ENCODE data around the gene MUC20. TPM values are rescaled to one million over a fixed set of nuclear protein-coding genes. Genes with fewer than 3 reads are reported as not detected.
A peak's percentile ranks its signal among the peaks of the same experiment; 100 is the strongest.
"Not testable (repeated sequence)": the region's sequence is repeated elsewhere in the genome, so short reads cannot be mapped to it uniquely, and the experiment has no call there.

The MUC20 gene
- total RNA-seq, 1 donor from 2014 or later, result not detected

GRCh38 chr3:195688471-195689183, 32.2 kb upstream of the MUC20 start:
- H3K27ac Mint-ChIP-seq (ENCODE audit: unreplicated experiment); H3K4me1 ChIP-seq (ENCODE audit: insufficient read depth, low read length): not testable (repeated sequence)

GRCh38 chr3:195689184-195690070, 31.4 kb upstream of the MUC20 start:
- not testable (repeated sequence) for H3K4me1 Mint-ChIP-seq (ENCODE audit: low read depth, unreplicated experiment); H3K9me3 Mint-ChIP-seq (ENCODE audit: unreplicated experiment); FAIRE-seq; H3K27me3 Mint-ChIP-seq (ENCODE audit: low read depth, unreplicated experiment); H3K9ac ChIP-seq (ENCODE audit: low read length); H3K4me3 Mint-ChIP-seq (ENCODE audit: unreplicated experiment); H2AFZ ChIP-seq (ENCODE audit: low read depth, low read length); H3K4me1 ChIP-seq (ENCODE audit: insufficient read depth, low read length); H3K27ac ChIP-seq (ENCODE audit: low read depth, low read length); H3K9me3 ChIP-seq (ENCODE audit: insufficient read depth, low read depth, low read length); H3K27ac Mint-ChIP-seq (ENCODE audit: unreplicated experiment); H3K79me2 ChIP-seq (ENCODE audit: insufficient read depth, low read length); H3K4me2 ChIP-seq (ENCODE audit: low read length); H3K36me3 ChIP-seq (ENCODE audit: insufficient read depth, low read length); DNase-seq (ENCODE audit: low read depth); H3K27me3 ChIP-seq (ENCODE audit: insufficient read depth, low read length); H3K4me3 ChIP-seq (ENCODE audit: insufficient read depth, low read depth, low read length)
- peaks cover 13% of the 10 kb centered on the region for H3K36me3 Mint-ChIP-seq (ENCODE audit: low read depth, unreplicated experiment)
- H4K20me1 ChIP-seq (ENCODE audit: insufficient read depth, low read length), result peaks cover 19% of the 10 kb centered on the region

More at GRCh38 chr3:195688471-195689183, 32.2 kb upstream of the MUC20 start:
- peaks cover 12% of the 10 kb centered on the region for H4K20me1 ChIP-seq (ENCODE audit: insufficient read depth, low read length)
- not testable (repeated sequence) for H3K9ac ChIP-seq (ENCODE audit: low read length); H3K36me3 ChIP-seq (ENCODE audit: insufficient read depth, low read length); H3K9me3 Mint-ChIP-seq (ENCODE audit: unreplicated experiment); H2AFZ ChIP-seq (ENCODE audit: low read depth, low read length); H3K4me2 ChIP-seq (ENCODE audit: low read length); H3K27me3 Mint-ChIP-seq (ENCODE audit: low read depth, unreplicated experiment); H3K27me3 ChIP-seq (ENCODE audit: insufficient read depth, low read length); FAIRE-seq; H3K4me1 Mint-ChIP-seq (ENCODE audit: low read depth, unreplicated experiment); H3K79me2 ChIP-seq (ENCODE audit: insufficient read depth, low read length); H3K4me3 ChIP-seq (ENCODE audit: insufficient read depth, low read depth, low read length); DNase-seq (ENCODE audit: low read depth); H3K27ac ChIP-seq (ENCODE audit: low read depth, low read length); H3K9me3 ChIP-seq (ENCODE audit: insufficient read depth, low read depth, low read length); H3K4me3 Mint-ChIP-seq (ENCODE audit: unreplicated experiment)
- H3K36me3 Mint-ChIP-seq (ENCODE audit: low read depth, unreplicated experiment), result peaks cover 10% of the 10 kb centered on the region

- H4K20me1 ChIP-seq (ENCODE audit: insufficient read depth, low read length), result peaks cover 22% of the 10 kb centered on the region
- no peak overlapping the region for H3K4me3 ChIP-seq (ENCODE audit: insufficient read depth, low read depth, low read length)
- H3K27ac ChIP-seq (ENCODE audit: low read depth, low read length), result no peak overlapping the region
- Mint-ChIP-seq H3K27ac (ENCODE audit: unreplicated experiment) (no peak overlapping the region), H3K4me3 (ENCODE audit: unreplicated experiment) (no peak overlapping the region), H3K36me3 (ENCODE audit: low read depth, unreplicated experiment) (peaks cover 13% of the 10 kb centered on the region), H3K4me1 (ENCODE audit: low read depth, unreplicated experiment) (no peaks in the 10 kb centered on the region), H3K9me3 (ENCODE audit: unreplicated experiment) (peaks cover 1% of the 10 kb centered on the region), H3K27me3 (ENCODE audit: low read depth, unreplicated experiment) (no peaks in the 10 kb centered on the region)
- no peak overlapping the region for H3K9ac ChIP-seq (ENCODE audit: low read length)
- FAIRE-seq, result no peak
- peaks cover 7% of the 10 kb centered on the region for H3K36me3 ChIP-seq (ENCODE audit: insufficient read depth, low read length)
- H3K79me2 ChIP-seq (ENCODE audit: insufficient read depth, low read length), result no peaks in the 10 kb centered on the region
- no peaks in the 10 kb centered on the region for H3K27me3 ChIP-seq (ENCODE audit: insufficient read depth, low read length)
- no peak for DNase-seq (ENCODE audit: low read depth)
- peaks cover 5% of the 10 kb centered on the region for H3K4me1 ChIP-seq (ENCODE audit: insufficient read depth, low read length)
- H2AFZ ChIP-seq (ENCODE audit: low read depth, low read length), result no peak overlapping the region
- H3K9me3 ChIP-seq (ENCODE audit: insufficient read depth, low read depth, low read length), result no peaks in the 10 kb centered on the region
- H3K4me2 ChIP-seq (ENCODE audit: low read length), result no peak overlapping the region
- TF ChIP-seq EZH2 (IDR thresholded peaks at IDR 0.05; ENCODE audit: insufficient read depth, low read length) (no peak), CTCF (IDR thresholded peaks at IDR 0.05; ENCODE audit: insufficient read depth, low read depth, low read length) (no peak)
These were observed 29.8 kb upstream of the MUC20 start for GRCh38 chr3:195690951-195691350.

- H3K4me3 Mint-ChIP-seq (ENCODE audit: unreplicated experiment); H3K27me3 Mint-ChIP-seq (ENCODE audit: low read depth, unreplicated experiment); H3K27me3 ChIP-seq (ENCODE audit: insufficient read depth, low read length); H3K79me2 ChIP-seq (ENCODE audit: insufficient read depth, low read length); H2AFZ ChIP-seq (ENCODE audit: low read depth, low read length); H3K36me3 ChIP-seq (ENCODE audit: insufficient read depth, low read length); H3K9ac ChIP-seq (ENCODE audit: low read length); FAIRE-seq; DNase-seq (ENCODE audit: low read depth); H3K9me3 ChIP-seq (ENCODE audit: insufficient read depth, low read depth, low read length); H3K4me1 ChIP-seq (ENCODE audit: insufficient read depth, low read length); H3K4me1 Mint-ChIP-seq (ENCODE audit: low read depth, unreplicated experiment); H3K27ac Mint-ChIP-seq (ENCODE audit: unreplicated experiment); H3K4me3 ChIP-seq (ENCODE audit: insufficient read depth, low read depth, low read length); H3K9me3 Mint-ChIP-seq (ENCODE audit: unreplicated experiment); H3K27ac ChIP-seq (ENCODE audit: low read depth, low read length): not testable (repeated sequence)
- H3K36me3 Mint-ChIP-seq (ENCODE audit: low read depth, unreplicated experiment), result peaks cover 11% of the 10 kb centered on the region
- Histone ChIP-seq H3K4me2 (ENCODE audit: low read length) (peak overlapping the region; percentile 5), H4K20me1 (ENCODE audit: insufficient read depth, low read length) (peaks cover 22% of the 10 kb centered on the region)
These were observed 29.0 kb upstream of the MUC20 start for GRCh38 chr3:195691596-195692353.
